NCI-H1048 (cell line): ENCODE measurements around the gene PDE5A.

Experiments used
- DNase-seq: peaks from one replicate; lab custom pipeline; 2025; lab: John Stamatoyannopoulos, UW

PDE5A gene

GRCh38 chr4:119585771-119586170, 42.8 kb downstream of the PDE5A start:
- DNase-seq = no peak

DNA sequence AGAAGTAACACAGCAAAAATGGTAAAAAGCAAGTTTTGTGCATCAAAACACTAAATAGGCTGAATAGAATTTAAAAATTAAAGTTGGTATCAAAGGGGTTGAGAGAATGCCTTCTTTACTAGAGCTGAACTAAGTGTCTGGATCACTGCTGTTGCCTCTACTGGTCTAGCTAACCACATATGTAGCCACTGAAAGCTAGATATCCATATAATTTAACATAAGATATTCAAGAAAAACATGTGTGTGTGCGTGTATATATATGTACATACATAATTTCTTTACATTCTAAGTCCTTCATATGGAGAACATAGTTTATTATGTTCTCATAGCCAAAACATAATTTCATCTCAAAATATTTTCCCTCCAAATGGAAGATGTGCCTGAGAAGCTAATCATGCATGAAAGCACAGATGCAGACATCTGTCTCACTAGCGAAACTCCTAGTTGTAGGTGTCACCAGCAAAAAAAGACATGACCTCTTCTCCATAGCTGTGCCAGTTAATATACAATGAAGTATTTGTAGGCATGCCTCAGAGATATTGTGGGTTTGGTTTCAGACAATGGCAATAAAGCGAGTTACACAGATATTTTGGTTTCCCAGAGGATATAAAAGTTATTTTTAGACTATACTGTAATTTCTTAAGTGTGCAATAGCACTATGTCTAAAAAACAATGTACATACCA, 47.3 kb downstream of the PDE5A start:
- no peak for DNase-seq

DNA sequence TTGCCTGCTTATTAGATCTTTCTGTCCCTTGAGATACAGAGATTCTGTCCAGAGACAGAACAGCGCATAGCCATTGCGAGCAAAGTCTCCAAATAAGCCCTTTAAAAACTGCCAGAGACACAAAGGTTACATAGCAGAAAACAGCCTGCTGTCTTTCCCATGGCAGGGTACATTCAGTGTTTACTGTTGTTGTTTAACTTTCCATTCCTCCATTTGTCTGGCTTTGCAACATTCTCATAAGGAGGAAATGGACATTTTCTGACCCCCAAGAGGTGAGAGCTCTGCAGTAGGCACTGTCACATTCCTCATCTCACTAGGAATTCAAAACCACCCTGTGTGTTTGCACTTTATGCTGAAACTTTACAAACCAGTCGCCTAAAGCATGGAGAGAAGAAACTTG, 48.3 kb downstream of the PDE5A start:
- no peak for DNase-seq

GRCh38 chr4:119579823-119580222, 48.8 kb downstream of the PDE5A start:
- no peak for DNase-seq

DNA sequence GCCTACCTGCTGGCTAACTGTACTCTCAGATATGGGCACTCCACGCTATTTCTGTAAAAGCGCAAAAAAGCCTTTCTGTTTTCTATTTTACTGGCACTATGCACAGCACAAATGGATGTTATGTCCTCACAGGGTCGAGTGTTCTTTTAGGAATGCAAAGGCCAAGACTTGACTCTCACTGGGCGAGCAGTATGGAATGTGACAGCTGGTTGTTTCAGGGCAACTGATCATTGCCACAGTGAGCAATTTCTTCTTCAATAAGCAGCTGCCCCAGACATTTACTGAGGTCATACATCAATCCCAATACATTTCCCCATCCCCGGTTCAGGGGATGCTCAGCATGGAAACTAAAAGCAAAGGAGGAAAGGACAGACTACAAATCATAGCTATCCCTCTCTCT, 58.2 kb downstream of the PDE5A start:
- no peak for DNase-seq

DNA sequence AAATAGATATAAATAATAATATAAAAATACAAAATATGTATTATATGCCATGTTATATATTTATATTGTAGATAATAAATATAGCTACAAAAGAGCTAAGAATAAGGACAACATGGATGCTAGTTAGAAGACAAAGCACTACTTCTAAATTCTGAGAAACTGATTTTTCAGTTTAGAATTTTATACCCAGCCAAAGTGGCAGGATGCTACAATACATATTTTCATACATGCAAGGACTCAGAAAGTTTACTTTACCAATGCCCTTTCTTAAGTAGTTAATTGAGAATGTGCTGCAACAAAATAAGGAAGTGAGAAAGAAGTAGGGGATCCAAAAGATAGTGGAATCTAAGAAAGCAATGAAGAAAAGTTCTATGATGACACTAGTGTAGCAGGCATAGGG, 64.5 kb downstream of the PDE5A start:
- no peak for DNase-seq

DNA sequence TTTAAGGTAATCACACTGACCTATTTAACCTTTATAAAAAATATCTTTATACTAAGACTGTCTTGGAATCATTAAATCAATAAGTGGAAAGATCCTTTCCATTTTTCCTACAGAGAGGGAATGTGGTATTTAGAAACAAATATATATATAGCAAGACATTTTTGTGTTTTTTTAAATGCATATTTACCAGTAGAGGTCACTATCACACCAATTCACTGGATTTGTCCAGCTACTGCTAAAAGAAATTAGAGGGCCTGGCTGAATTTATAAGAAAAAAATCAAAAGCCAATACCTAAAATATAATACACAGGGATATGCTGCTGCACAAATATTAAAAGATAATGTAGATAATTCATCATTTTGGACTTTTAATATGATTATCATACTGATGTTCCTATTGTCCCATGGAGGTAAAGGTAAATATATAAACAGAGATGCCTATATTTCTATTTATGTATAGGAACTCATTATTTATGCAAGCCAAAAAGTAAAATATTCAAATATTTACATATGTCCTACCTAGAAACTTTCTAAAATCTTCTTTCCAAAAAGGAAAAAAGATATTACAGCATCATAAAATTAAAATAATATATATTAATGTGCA, 69.5 kb downstream of the PDE5A start:
- peak; percentile 7 for DNase-seq

- no peak for DNase-seq
These were observed 77.6 kb downstream of the PDE5A start for GRCh38 chr4:119550857-119551532.

- no peak for DNase-seq
These were observed 79.0 kb downstream of the PDE5A start for GRCh38 chr4:119549639-119550038.

- DNase-seq = no peak
These were observed 84.8 kb downstream of the PDE5A start for GRCh38 chr4:119543779-119544178.

DNA sequence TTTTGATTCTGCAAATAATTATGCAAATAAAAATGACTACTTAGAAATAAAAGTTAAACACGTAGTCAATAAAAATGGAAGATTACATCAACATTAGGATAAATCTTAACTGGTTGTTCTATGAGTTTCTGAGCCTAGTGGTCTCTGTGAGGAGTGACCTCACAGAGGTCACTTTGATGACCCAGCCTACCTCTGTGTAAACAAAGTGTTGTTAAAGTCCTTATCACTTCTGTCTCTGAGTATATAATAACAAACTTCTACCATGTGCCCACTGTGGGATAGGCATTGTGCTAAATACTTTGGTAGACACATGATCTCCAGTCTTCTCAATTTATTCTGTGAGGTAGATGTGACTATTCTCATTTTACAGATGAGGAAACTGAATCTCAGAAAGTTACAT, 85.4 kb downstream of the PDE5A start:
- DNase-seq = no peak

DNA sequence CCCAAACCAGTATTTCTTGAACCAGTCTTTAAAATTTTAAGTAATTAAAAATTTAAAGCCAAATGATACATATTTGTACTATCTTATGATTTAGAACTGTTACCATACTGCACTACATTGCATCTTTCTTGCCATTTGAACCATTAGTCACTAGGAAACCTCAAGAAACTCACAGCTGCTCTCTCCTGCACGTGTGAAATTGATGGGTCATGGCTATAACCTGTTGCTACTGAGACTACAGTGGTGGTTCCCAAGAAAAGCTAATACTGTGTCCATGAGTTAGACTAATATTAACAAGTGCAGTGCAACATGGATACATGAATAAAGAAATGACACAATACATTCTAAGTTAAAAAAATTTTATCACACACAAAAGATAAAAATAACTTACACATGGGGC, 88.4 kb downstream of the PDE5A start:
- DNase-seq = no peak

DNA sequence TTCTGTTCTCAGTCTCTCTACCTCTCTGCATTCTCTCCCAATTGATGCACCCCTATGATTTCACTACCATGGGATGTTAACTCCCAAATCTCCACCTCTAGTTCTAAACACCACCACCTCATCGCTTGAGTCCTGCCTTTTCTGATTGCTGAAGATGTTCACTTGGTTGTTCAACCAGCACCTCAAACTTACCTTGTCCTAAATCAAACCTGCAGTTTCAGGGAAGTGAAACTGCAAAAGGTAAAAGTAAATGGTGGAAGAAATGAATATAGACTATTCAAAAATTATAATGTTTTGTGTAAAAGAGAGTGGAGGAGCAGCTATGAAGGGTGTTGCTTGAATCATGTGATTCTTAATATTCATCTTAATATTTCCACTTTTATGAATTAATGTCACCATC, 91.0 kb downstream of the PDE5A start:
- no peak for DNase-seq

DNA sequence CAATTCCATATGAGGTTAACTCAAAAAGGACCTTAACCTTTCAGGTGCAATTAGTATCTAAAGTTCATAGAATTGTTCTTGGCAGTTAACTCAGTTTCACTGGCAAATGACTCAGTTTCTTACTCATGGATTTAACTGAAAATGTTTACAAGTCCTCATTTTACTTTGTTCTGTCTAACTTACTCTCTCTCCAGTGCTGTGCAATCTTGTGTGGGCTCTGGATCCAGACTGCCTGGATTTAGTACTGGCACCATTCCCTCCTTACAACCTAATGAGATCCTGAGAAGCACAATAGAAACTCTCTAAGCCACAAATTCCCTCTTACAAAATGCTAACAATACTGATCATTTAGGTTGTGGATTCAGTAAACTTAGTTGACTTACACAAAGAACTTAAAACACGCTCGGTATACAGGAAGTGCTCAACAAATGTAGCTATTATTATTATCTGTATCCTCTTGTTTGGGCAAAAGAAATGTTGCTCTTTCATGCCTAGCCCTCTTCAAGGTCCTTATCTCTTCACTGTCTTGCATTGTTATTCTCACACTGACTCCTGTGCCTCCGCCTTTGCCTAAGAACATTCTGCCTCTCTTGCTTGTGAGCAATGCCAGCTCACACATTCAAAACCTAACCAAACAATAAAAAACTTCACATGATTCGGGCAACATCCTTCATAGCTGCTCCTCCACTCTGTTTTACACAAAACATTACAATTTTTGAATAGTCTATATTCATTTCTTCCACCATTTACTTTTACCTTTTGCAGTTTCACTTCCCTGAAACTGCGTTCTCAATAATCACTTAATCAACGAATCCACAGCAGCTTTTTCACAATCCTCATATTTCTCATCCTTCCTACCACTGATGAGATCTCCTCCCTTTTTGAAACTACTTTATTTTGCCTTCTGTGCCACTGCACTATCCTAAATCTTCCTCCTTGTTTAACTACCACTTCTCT, 91.8 kb downstream of the PDE5A start:
- DNase-seq = no peak

- no peak for DNase-seq
These were observed 96.3 kb downstream of the PDE5A start for GRCh38 chr4:119532319-119532718.

DNA sequence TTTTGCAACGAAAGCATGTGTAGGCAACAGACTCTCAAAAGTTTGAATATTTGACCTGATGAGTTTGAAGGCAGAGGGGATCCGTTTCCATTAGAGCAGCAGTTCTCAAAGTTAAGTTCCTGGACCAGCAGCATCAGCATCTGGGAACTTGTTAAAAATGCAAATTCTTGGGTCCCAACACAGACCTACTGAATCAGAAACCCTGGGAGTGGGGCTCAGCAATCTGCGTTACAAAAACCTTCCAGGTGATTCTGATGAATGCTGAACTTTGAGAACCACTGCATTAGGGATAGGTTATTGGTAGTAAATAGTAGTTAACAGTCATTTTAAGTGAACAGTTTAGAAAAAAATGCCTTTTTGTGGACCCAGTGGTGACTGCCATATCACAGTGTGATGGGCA, 98.8 kb downstream of the PDE5A start:
- DNase-seq = no peak

DNA sequence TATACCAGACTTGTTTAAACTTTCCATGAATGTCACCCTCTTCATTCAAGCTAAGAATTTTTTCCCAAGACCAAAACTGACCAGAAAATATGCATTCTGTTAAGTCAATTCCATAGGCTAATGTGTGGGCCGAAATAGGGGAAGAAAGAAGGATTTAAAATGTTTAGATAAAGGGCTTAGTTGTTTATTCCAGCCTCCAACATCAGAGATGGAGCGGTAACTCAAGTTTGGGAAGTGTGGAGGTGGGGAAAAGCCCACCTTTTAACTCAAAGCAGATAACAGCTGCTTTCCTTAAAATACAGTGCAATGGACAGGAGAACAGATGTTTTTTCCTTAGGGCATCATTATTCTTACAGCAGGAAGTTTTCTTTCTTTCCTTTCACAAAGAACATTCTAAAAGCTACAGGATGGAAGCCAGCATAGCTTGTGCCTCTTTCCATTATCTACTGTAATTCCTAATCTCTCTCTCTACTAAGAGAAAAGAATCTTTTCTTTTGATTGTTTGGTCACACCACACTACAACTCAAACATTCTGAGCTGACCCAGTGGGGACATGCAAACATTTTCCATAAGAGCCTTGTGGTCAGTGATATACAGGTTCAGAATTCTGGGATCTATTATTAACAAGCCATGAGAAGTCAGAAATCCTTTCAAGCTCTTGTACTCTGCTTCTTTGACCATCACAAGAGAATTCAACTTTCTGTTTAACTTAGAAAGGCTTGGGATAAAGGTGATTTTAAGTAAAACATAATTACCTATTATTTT, 101.6 kb downstream of the PDE5A start:
- DNase-seq = no peak

DNA sequence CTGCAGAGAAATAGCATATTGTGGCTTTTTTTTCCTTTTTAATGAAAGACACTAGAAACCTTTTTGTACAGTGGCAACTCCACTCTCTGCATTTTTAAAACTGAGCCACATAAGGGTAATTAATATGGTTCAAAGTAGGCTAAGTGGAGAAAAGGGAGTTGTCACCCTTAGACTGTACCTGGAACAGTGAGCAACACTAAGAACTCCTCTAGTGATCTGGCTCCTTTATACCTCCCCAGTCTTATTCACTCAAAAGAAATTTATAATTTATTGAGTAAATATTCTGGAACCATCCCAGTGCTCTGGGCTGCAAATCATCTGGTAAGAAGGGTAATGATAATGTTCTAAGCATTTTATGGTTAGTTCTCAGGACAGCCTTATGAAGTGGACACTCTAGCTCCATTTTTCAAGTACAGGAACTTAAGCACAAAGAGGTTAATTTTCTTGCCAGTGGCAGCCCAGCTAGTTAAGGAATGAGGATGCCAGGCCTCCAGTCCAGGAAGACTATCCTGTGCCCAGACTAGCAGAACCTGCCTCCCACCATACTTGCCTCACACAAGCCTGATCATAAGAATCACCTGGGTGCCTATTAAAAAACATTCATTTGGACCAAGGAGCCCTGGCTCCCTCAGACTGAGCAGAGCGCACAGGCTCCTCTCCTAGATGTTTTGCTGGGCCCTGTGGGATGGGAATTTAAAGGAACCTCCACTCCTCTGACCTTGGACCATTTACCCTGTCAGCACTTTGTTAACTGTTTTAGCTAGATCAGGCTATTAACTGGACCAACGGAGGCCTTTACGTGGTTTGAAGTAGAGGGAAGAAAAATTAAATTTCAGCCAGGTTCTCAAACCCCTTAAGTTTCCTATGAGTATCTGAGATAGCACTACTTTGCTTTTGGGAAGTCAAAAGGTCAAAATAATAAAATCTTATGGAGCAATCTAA, 102.6 kb downstream of the PDE5A start:
- no peak for DNase-seq

DNA sequence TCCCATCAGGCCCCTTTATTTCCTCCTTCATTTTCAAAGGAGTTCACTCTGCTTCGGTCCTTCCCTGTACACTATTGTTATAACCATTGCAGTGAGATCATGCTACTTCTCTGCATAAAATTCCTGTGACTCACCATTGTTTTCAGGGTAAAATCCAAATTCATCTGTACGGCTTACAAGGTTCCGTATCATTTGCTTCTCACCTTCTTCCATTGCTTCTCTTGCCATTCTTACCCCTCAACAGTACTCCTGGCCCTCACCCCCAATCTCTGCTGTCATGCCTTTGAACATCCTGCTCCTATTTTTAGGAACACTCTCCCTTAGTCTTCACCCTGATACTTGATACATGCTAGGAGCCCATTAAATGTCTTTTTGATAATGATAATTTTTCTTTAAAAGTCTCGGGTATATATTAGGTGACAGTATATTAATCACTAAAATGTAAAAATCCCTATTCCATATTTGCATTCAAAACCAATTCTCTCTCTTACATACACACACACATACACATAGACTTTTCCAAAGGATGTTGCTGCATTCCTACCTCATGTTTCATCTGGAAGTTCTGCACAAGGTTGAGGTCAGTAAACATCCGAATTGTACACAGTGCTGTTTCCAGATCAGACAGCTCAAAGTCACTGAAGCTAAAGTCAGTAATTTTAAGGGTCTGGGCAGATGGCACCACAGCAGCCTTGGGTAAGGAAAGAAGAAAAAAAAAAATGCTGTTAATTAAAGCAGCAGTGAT, 103.4 kb downstream of the PDE5A start:
- no peak for DNase-seq

- no peak for DNase-seq
These were observed 105.2 kb downstream of the PDE5A start for GRCh38 chr4:119523399-119523798.
